GM21381 (cell line): ENCODE results near the gene NFIA.
"Not testable (repeated sequence)": the region's sequence is repeated elsewhere in the genome, so short reads cannot be mapped to it uniquely, and the experiment has no call there.

ENCODE experiments used
- ATAC-seq: cut with Tn5 transposase; IDR thresholded peaks from one replicate; pipeline ENCODE4 v1.9.1; 2021; ENCODE audit warnings: mild to moderate bottlenecking, moderate library complexity; ENCODE audit not compliant: unreplicated experiment

Gene NFIA

DNA sequence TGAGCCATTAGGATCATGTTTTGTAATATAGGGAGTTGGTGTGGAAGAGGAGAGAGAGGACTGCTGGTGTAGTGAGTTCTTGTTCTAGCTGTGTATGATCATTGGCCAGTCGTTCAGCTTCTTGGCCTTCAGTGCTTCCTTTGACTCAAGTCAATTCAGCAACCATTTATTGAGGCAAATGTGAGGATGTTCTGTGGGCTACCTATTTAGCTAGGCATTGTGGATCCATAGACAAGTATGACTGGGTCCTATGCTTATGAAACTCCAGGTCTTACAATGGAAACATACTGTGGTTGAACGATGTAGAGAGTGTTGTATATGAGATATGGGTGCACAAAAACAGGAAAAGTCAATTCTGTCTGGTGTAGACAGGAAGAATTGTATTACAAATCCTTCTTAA lies 41.7 kb downstream of the NFIA start:
- ATAC-seq = no peak

DNA sequence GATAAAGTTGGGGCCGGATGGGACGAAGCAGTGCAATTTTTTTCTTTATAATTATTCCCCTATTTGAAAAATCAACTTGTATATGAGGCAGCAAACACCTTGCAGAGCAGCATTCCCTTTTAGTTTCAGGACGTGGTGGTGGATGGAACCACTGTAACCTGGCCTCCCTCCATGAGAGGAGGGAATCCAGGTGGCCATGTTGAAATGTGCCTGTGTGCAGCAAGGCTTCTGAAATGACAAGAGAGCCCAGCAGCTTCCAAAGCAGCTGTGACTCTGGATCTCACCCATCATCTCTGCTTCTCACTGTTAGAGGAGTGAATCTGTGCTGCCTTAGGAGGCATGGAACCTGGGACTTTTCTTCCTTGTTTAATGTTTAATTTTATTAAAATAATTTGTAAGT lies 42.3 kb downstream of the NFIA start:
- ATAC-seq = no peak

GRCh38 chr1:61125263-61125662 lies 42.9 kb downstream of the NFIA start:
- no peak for ATAC-seq

DNA sequence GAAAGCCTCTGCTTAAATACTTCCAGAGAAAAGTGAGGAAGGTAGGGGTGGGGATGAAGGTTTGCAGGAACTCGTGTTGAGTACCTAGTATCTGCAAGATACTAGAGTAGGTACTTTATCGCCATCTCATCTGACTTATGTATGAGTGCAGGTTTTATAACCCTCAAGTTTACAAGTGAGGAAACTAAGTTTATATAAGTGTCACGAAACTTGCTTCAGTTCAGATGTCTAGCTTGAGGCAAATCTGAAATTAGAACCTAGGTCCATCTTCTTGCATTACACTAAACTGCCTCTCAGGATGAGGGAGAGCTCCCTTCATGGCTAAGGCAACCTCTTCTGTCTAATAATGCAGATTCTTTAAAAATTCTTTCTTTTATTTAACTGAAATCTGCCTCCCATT lies 43.5 kb downstream of the NFIA start:
- ATAC-seq = no peak

- not testable (repeated sequence) for ATAC-seq
Measured at GRCh38 chr1:61126843-61127242, 44.5 kb downstream of the NFIA start.

- no peak for ATAC-seq
Measured at GRCh38 chr1:61130338-61131000, 48.1 kb downstream of the NFIA start.

DNA sequence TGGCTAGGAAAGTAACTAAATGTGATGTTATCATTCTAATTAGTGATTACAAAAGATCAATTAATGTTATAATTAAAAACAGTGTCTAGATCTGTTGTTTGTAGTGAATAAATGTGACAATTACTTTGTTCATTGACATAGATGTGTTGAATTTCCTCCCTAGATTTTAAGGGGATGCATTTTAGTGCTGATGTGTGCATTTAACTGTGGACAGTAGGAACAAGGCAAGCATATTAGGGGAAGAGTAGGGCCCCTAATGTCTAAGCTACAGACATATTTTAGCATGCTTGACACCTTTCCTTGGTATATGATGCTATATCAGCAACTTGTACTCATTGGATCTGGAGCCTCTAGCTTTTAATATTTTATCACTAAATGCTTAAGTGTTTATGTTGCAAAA lies 48.9 kb downstream of the NFIA start:
- no peak for ATAC-seq

DNA sequence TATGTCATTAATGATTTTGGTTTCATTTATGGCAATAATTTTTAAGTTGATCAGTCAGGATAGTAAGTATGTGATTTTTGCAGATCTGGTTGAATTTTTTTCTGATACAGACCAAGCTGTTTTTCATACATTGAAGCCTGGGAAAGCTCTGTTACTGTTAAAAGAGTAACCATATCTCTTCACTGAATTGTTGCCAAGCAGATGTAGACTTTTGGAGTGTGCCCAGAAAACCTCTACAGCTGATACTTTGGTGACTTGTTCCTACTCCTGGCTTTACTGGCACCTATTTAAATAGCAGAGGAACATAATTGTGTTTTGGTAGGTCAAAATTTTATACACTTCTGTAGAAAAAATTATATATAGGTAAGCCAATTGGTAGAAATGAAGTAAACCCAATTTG lies 49.4 kb downstream of the NFIA start:
- no peak for ATAC-seq

DNA sequence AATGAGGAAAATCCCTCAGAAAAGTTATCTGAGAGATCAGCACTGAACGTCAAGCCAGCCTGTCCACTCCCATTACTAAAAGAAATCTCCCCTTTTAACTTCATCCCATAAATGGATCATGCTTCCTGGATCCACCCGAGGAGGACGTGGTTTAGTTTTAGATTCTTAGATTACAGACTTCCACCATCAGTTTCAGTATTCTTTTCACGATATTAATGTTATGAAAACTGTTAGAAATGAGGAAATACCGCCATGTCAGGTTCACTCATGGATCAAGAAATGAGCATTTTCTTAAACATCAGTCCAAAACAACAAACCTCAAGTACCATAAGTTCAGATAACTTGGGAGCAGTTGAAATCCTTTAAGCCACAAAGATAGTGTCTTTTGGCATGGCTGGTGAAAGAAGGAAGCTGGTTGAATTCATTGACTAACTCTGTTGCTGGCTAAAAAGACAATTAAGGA lies 49.8 kb downstream of the NFIA start:
- ATAC-seq = no peak

GRCh38 chr1:61132645-61133334 lies 50.4 kb downstream of the NFIA start:
- ATAC-seq = no peak

DNA sequence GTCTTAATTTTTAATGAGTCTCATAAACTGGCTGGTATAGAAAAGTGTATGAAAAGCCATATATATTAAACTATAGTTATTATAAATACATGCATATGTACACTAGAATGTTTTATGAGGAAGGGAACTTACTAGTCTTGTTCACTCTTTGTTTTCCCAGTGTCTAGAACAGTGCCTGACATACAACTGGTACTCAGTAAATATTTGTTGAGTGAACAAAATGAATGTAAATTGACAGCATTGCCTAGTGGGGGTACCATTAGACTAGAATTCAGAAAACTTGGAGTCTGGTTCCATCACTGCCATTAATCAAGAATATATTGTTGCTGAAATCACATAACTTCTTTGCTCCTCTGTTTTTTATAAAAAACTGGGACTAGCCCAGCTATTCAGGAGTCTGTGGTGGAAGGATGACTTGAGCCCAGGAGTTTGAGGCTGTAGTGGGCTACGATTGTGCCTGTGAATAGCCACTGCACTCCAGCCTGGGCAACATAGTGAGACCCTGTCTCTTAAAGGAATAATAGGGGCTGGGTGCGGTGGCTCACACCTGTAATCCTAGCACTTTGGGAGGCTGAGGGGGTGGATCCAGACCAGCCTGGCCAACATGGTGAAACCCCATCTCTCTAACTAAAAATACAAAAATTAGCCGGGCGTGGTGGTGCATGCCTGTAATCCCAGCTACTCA lies 51.1 kb downstream of the NFIA start:
- ATAC-seq = no peak

- ATAC-seq = no peak
Measured at GRCh38 chr1:61135291-61135690, 52.9 kb downstream of the NFIA start.

- no peak for ATAC-seq
Measured at GRCh38 chr1:61138305-61138704, 55.9 kb downstream of the NFIA start.

- no peak for ATAC-seq
Measured at GRCh38 chr1:61138921-61139774, 56.8 kb downstream of the NFIA start.

- no peak for ATAC-seq
Measured at GRCh38 chr1:61139775-61140549, 57.6 kb downstream of the NFIA start.

GRCh38 chr1:61140778-61141177 lies 58.4 kb downstream of the NFIA start:
- ATAC-seq = no peak

DNA sequence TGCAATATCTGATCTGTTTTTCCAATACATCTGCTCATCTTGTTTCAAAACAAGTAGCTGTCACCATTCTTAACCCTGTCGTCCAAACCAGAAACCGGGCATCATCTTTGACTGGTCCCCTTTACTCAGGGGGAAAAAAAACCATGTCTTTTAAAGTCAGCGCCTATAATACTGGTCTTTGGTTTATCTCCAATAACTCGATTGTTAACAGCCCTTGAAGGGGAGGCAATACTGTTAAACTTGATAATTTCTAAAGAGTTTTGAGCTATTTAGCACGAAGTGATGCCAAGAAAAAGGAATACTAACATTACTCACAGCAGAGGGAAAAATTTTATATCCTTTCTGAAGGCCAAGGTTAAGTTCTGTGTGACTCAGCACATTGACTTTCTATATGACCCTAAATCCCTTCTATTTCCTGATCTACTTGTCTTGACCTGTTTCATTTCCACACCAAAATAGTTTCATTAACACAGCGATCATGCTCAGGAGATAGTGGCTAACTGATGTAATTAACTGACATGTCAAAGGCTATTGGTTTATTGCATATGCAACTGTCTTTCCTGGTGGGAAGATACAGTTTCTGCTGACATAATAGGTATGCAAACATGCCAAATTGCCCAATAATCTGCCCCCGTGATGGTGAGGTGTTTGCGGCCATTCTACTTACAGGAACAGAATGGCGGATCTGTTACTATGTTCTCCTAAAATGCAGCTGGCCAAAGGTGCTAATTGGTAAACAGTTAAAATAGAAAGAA lies 59.1 kb downstream of the NFIA start:
- ATAC-seq = no peak

GRCh38 chr1:61142043-61142440 lies 59.7 kb downstream of the NFIA start:
- no peak for ATAC-seq

DNA sequence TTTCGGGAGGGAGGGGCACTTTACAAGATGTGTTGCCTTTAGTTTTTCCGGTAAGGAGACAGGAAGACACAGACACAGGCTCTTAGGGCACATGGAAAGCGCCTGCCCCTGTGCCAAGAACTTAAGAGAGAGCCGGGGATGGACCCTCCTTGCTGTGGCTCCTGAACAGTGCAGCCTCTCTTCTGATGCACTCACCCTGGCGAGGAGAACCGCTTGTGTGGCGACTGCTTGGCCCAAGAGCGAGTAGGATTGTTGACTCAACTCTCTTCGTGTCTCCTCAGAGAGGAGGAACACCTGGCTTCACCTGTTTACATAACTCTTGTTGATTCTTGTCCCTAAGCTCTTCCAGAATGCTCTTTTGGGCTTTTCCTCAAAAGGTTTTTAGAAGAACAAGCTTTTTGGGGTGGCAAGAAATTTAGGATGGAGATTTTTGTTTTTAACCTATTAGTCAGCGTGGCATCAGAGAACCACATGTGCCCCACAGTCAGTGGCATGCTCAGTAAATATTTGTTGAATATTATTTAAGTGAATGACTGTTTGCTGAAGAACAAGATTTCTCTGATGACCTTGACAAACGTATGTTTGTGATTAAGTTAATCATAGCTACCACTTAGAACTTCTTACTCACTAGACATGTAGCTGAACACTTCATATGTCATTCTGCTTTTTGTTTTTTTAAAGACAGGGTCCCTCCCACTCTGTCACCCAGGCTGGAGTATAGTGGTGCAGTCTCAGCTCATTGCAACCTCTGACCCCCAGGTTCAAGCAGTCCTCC lies 60.6 kb downstream of the NFIA start:
- no peak for ATAC-seq
